ENCODE results near the gene ATXN7L3.

GRCh38 chr17:44232061-44232460, 32.4 kb upstream of the ATXN7L3 start:
- TF ChIP-seq, protein P1, sequence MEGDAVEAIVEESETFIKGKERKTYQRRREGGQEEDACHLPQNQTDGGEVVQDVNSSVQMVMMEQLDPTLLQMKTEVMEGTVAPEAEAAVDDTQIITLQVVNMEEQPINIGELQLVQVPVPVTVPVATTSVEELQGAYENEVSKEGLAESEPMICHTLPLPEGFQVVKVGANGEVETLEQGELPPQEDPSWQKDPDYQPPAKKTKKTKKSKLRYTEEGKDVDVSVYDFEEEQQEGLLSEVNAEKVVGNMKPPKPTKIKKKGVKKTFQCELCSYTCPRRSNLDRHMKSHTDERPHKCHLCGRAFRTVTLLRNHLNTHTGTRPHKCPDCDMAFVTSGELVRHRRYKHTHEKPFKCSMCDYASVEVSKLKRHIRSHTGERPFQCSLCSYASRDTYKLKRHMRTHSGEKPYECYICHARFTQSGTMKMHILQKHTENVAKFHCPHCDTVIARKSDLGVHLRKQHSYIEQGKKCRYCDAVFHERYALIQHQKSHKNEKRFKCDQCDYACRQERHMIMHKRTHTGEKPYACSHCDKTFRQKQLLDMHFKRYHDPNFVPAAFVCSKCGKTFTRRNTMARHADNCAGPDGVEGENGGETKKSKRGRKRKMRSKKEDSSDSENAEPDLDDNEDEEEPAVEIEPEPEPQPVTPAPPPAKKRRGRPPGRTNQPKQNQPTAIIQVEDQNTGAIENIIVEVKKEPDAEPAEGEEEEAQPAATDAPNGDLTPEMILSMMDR (conservative IDR thresholded peaks at IDR 0.05) = no peak
- no peak for TF ChIP-seq ZFX (IDR thresholded peaks at IDR 0.05)

Measured in C4-2B (cell line).